ENCODE measurements around the gene FBN1.

Gene FBN1

DNA sequence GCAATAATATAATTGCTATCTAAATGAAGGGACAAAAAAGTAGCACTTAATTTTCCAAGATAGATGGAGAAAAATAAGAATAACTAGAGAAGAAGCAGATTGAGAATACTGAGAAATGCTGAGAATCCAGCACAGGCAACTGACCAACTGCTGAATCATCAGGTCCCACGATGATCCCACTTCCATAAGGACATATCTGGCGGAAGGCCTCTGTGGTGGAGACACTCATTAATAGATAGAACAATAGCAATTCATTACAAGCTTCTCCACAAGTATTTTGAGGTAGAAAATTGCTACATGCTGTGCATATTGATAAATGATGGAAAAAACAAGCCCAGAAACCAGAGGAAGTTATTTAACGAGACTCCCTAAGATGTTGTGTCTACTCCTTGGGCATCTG, 208.3 kb downstream of the FBN1 start:
- CTCF ChIA-PET, result interaction anchor here (0.6 kb wide), 2 partner anchors 9 kb away, joined by 3 to 6 read pairs; no protein-coding TSS in a partner anchor
- TF ChIP-seq, protein P1, sequence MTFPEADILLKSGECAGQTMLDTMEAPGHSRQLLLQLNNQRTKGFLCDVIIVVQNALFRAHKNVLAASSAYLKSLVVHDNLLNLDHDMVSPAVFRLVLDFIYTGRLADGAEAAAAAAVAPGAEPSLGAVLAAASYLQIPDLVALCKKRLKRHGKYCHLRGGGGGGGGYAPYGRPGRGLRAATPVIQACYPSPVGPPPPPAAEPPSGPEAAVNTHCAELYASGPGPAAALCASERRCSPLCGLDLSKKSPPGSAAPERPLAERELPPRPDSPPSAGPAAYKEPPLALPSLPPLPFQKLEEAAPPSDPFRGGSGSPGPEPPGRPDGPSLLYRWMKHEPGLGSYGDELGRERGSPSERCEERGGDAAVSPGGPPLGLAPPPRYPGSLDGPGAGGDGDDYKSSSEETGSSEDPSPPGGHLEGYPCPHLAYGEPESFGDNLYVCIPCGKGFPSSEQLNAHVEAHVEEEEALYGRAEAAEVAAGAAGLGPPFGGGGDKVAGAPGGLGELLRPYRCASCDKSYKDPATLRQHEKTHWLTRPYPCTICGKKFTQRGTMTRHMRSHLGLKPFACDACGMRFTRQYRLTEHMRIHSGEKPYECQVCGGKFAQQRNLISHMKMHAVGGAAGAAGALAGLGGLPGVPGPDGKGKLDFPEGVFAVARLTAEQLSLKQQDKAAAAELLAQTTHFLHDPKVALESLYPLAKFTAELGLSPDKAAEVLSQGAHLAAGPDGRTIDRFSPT (tag by site-specific recombination; IDR thresholded peaks at IDR 0.05), result no peak
- TF ChIP-seq, protein P2, sequence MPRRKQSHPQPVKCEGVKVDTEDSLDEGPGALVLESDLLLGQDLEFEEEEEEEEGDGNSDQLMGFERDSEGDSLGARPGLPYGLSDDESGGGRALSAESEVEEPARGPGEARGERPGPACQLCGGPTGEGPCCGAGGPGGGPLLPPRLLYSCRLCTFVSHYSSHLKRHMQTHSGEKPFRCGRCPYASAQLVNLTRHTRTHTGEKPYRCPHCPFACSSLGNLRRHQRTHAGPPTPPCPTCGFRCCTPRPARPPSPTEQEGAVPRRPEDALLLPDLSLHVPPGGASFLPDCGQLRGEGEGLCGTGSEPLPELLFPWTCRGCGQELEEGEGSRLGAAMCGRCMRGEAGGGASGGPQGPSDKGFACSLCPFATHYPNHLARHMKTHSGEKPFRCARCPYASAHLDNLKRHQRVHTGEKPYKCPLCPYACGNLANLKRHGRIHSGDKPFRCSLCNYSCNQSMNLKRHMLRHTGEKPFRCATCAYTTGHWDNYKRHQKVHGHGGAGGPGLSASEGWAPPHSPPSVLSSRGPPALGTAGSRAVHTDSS (tag by site-specific recombination; IDR thresholded peaks at IDR 0.05), result no peak
- TF ChIP-seq ZNF23 (tag by site-specific recombination; IDR thresholded peaks at IDR 0.05; ENCODE audit: borderline replicate concordance) (no peak), ZNF555 (tag by site-specific recombination; conservative IDR thresholded peaks at IDR 0.05) (no peak), ZNF132 (tag by site-specific recombination; IDR thresholded peaks at IDR 0.05; ENCODE audit: borderline replicate concordance) (no peak), ZNF202 (tag by site-specific recombination; IDR thresholded peaks at IDR 0.05; ENCODE audit: borderline replicate concordance) (no peak), ZNF184 (tag by site-specific recombination; IDR thresholded peaks at IDR 0.05) (no peak), ZNF558 (tag by site-specific recombination; IDR thresholded peaks at IDR 0.05) (no peak), HOXD13 (CRISPR knock-in tag; IDR thresholded peaks at IDR 0.05; ENCODE audit: borderline replicate concordance) (no peak), ZNF548 (tag by site-specific recombination; IDR thresholded peaks at IDR 0.05) (no peak), MYNN (tag by site-specific recombination; IDR thresholded peaks at IDR 0.05; ENCODE audit: borderline replicate concordance) (no peak), ZNF626 (tag by site-specific recombination; IDR thresholded peaks at IDR 0.05) (no peak), ZNF266 (tag by site-specific recombination; IDR thresholded peaks at IDR 0.05; ENCODE audit: low read depth) (no peak), ZNF391 (tag by site-specific recombination; IDR thresholded peaks at IDR 0.05; ENCODE audit: borderline replicate concordance, low read depth) (no peak), ZNF530 (tag by site-specific recombination; IDR thresholded peaks at IDR 0.05; ENCODE audit: low read depth) (no peak)
- TF ChIP-seq, protein P3, sequence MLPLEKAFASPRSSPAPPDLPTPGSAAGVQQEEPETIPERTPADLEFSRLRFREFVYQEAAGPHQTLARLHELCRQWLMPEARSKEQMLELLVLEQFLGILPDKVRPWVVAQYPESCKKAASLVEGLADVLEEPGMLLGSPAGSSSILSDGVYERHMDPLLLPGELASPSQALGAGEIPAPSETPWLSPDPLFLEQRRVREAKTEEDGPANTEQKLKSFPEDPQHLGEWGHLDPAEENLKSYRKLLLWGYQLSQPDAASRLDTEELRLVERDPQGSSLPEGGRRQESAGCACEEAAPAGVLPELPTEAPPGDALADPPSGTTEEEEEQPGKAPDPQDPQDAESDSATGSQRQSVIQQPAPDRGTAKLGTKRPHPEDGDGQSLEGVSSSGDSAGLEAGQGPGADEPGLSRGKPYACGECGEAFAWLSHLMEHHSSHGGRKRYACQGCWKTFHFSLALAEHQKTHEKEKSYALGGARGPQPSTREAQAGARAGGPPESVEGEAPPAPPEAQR (tag by site-specific recombination; IDR thresholded peaks at IDR 0.05), result no peak
- TF ChIP-seq, protein P4, sequence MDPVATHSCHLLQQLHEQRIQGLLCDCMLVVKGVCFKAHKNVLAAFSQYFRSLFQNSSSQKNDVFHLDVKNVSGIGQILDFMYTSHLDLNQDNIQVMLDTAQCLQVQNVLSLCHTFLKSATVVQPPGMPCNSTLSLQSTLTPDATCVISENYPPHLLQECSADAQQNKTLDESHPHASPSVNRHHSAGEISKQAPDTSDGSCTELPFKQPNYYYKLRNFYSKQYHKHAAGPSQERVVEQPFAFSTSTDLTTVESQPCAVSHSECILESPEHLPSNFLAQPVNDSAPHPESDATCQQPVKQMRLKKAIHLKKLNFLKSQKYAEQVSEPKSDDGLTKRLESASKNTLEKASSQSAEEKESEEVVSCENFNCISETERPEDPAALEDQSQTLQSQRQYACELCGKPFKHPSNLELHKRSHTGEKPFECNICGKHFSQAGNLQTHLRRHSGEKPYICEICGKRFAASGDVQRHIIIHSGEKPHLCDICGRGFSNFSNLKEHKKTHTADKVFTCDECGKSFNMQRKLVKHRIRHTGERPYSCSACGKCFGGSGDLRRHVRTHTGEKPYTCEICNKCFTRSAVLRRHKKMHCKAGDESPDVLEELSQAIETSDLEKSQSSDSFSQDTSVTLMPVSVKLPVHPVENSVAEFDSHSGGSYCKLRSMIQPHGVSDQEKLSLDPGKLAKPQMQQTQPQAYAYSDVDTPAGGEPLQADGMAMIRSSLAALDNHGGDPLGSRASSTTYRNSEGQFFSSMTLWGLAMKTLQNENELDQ (tag by site-specific recombination; IDR thresholded peaks at IDR 0.05; ENCODE audit: low read depth), result no peak
- TF ChIP-seq, protein P5, sequence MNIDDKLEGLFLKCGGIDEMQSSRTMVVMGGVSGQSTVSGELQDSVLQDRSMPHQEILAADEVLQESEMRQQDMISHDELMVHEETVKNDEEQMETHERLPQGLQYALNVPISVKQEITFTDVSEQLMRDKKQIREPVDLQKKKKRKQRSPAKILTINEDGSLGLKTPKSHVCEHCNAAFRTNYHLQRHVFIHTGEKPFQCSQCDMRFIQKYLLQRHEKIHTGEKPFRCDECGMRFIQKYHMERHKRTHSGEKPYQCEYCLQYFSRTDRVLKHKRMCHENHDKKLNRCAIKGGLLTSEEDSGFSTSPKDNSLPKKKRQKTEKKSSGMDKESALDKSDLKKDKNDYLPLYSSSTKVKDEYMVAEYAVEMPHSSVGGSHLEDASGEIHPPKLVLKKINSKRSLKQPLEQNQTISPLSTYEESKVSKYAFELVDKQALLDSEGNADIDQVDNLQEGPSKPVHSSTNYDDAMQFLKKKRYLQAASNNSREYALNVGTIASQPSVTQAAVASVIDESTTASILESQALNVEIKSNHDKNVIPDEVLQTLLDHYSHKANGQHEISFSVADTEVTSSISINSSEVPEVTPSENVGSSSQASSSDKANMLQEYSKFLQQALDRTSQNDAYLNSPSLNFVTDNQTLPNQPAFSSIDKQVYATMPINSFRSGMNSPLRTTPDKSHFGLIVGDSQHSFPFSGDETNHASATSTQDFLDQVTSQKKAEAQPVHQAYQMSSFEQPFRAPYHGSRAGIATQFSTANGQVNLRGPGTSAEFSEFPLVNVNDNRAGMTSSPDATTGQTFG (tag by site-specific recombination; IDR thresholded peaks at IDR 0.05; ENCODE audit: borderline replicate concordance), result no peak
- TF ChIP-seq, protein P6, sequence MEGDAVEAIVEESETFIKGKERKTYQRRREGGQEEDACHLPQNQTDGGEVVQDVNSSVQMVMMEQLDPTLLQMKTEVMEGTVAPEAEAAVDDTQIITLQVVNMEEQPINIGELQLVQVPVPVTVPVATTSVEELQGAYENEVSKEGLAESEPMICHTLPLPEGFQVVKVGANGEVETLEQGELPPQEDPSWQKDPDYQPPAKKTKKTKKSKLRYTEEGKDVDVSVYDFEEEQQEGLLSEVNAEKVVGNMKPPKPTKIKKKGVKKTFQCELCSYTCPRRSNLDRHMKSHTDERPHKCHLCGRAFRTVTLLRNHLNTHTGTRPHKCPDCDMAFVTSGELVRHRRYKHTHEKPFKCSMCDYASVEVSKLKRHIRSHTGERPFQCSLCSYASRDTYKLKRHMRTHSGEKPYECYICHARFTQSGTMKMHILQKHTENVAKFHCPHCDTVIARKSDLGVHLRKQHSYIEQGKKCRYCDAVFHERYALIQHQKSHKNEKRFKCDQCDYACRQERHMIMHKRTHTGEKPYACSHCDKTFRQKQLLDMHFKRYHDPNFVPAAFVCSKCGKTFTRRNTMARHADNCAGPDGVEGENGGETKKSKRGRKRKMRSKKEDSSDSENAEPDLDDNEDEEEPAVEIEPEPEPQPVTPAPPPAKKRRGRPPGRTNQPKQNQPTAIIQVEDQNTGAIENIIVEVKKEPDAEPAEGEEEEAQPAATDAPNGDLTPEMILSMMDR (tag by site-specific recombination; IDR thresholded peaks at IDR 0.05), result no peak
- TF ChIP-seq, protein P7, sequence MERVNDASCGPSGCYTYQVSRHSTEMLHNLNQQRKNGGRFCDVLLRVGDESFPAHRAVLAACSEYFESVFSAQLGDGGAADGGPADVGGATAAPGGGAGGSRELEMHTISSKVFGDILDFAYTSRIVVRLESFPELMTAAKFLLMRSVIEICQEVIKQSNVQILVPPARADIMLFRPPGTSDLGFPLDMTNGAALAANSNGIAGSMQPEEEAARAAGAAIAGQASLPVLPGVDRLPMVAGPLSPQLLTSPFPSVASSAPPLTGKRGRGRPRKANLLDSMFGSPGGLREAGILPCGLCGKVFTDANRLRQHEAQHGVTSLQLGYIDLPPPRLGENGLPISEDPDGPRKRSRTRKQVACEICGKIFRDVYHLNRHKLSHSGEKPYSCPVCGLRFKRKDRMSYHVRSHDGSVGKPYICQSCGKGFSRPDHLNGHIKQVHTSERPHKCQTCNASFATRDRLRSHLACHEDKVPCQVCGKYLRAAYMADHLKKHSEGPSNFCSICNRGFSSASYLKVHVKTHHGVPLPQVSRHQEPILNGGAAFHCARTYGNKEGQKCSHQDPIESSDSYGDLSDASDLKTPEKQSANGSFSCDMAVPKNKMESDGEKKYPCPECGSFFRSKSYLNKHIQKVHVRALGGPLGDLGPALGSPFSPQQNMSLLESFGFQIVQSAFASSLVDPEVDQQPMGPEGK (tag by site-specific recombination; IDR thresholded peaks at IDR 0.05), result no peak
- no peaks in the 10 kb centered on the region for H3K4me1 ChIP-seq (ENCODE audit: control insufficient read depth, insufficient read depth, low read length)
- POLR2A ChIA-PET, result no interaction called here
- H3K9me3 ChIP-seq (ENCODE audit: control insufficient read depth, insufficient read depth, low read depth, low read length), result no peaks in the 10 kb centered on the region
- H3K36me3 ChIP-seq (ENCODE audit: control insufficient read depth in 2 of 2, insufficient read depth in 1 of 2, low read length in 2 of 2), result peaks cover 0 to 39% of the 10 kb centered on the region in 2 experiments; a peak in 2 of 3 replicates
- no peak overlapping the region for H3K4me3 ChIP-seq (ENCODE audit: low read depth, low read length)
- H3K27ac ChIP-seq (ENCODE audit: extremely low read depth, low read depth, low read length), result no peak overlapping the region

Measured in HEK293 (cell line).